ENCODE measurements around the gene BTBD3. TPM values are rescaled to one million over a fixed set of nuclear protein-coding genes. Genes with fewer than 3 reads are reported as not detected.

Gene BTBD3
- 21.9 and 28.4 TPM in 2 replicates for total RNA-seq

GRCh38 chr20:11917663-11918062 is at the start of gene BTBD3:
TSS of gene BTBD3 (plus strand) at chr20:11917893. CDS start at chr20:11918276, 383 bp downstream.

Measured in myometrial cell (primary cell).